Measurements from ENCODE around the gene SCARB1. TPM values are rescaled to one million over a fixed set of nuclear protein-coding genes. Genes with fewer than 3 reads are reported as not detected.
A peak's percentile ranks its signal among the peaks of the same experiment; 100 is the strongest.

Gene SCARB1
- total RNA-seq, 1 donor = 9.4 TPM

- no peaks in the 10 kb centered on the region for H3K36me3 ChIP-seq (ENCODE audit: insufficient read depth, low read length)
- TF ChIP-seq, protein P1, sequence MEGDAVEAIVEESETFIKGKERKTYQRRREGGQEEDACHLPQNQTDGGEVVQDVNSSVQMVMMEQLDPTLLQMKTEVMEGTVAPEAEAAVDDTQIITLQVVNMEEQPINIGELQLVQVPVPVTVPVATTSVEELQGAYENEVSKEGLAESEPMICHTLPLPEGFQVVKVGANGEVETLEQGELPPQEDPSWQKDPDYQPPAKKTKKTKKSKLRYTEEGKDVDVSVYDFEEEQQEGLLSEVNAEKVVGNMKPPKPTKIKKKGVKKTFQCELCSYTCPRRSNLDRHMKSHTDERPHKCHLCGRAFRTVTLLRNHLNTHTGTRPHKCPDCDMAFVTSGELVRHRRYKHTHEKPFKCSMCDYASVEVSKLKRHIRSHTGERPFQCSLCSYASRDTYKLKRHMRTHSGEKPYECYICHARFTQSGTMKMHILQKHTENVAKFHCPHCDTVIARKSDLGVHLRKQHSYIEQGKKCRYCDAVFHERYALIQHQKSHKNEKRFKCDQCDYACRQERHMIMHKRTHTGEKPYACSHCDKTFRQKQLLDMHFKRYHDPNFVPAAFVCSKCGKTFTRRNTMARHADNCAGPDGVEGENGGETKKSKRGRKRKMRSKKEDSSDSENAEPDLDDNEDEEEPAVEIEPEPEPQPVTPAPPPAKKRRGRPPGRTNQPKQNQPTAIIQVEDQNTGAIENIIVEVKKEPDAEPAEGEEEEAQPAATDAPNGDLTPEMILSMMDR (IDR thresholded peaks at IDR 0.05; ENCODE audit: extremely low read depth, low read depth, low read length) = no peak
- no peaks in the 10 kb centered on the region for H3K79me2 ChIP-seq (ENCODE audit: insufficient read depth, low read length)
- H4K20me1 ChIP-seq (ENCODE audit: insufficient read depth, low read length) = no peaks in the 10 kb centered on the region
- peak overlapping the region; percentile 62 for H3K27ac ChIP-seq (ENCODE audit: low read depth, low read length)
- H3K4me2 ChIP-seq (ENCODE audit: insufficient read depth, low read length) = no peak overlapping the region
- H2AFZ ChIP-seq (ENCODE audit: low read length) = peak overlapping the region; percentile 21
- no peak overlapping the region for H3K4me3 ChIP-seq (ENCODE audit: insufficient read depth, low read length)
- peaks cover 9% of the 10 kb centered on the region for H3K4me1 ChIP-seq (ENCODE audit: insufficient read depth, low read length)
- DNase-seq (ENCODE audit: insufficient read length, low spot score, missing footprints) = peak; percentile 88
- H3K9me3 ChIP-seq (ENCODE audit: low read depth, low read length) = no peaks in the 10 kb centered on the region
- H3K27me3 ChIP-seq (ENCODE audit: insufficient read depth, low read length) = no peaks in the 10 kb centered on the region
These were observed 131.2 kb downstream of the SCARB1 start for GRCh38 chr12:124732275-124733075.

DNA sequence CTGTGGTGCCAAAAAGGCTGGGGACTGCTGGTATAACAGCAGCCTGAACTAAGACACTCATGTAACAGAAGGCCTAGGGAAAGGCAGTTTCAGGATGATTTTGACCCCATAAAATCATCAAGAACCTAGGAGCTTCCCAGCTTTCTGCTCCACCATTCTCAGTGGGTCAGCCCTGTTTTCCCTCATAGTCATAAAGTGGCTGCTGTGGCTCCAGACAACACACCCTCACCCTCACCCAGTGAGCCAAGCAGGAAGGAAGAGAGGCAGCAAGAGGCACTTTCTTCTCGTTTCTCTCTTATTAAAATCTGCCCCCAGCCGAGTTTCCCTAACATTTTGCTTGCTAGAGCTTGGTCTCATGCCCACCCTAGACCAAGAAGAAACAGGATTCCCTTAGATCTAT is 131.8 kb downstream of the SCARB1 start:
- H3K79me2 ChIP-seq (ENCODE audit: insufficient read depth, low read length) = no peaks in the 10 kb centered on the region
- H3K4me3 ChIP-seq (ENCODE audit: insufficient read depth, low read length) = no peak overlapping the region
- H3K4me1 ChIP-seq (ENCODE audit: insufficient read depth, low read length) = peaks cover 13% of the 10 kb centered on the region
- TF ChIP-seq, protein P1 (IDR thresholded peaks at IDR 0.05; ENCODE audit: extremely low read depth, low read depth, low read length) = no peak
- H3K4me2 ChIP-seq (ENCODE audit: insufficient read depth, low read length) = no peak overlapping the region
- H4K20me1 ChIP-seq (ENCODE audit: insufficient read depth, low read length) = no peaks in the 10 kb centered on the region
- no peaks in the 10 kb centered on the region for H3K36me3 ChIP-seq (ENCODE audit: insufficient read depth, low read length)
- no peaks in the 10 kb centered on the region for H3K27me3 ChIP-seq (ENCODE audit: insufficient read depth, low read length)
- no peak overlapping the region for H2AFZ ChIP-seq (ENCODE audit: low read length)
- no peaks in the 10 kb centered on the region for H3K9me3 ChIP-seq (ENCODE audit: low read depth, low read length)
- H3K27ac ChIP-seq (ENCODE audit: low read depth, low read length) = peak overlapping the region; percentile 62
- DNase-seq (ENCODE audit: insufficient read length, low spot score, missing footprints) = no peak

- Histone ChIP-seq H4K20me1 (ENCODE audit: insufficient read depth, low read length) (no peaks in the 10 kb centered on the region), H3K27me3 (ENCODE audit: insufficient read depth, low read length) (no peaks in the 10 kb centered on the region), H3K4me2 (ENCODE audit: insufficient read depth, low read length) (no peak overlapping the region), H3K79me2 (ENCODE audit: insufficient read depth, low read length) (no peaks in the 10 kb centered on the region), H3K9me3 (ENCODE audit: low read depth, low read length) (no peaks in the 10 kb centered on the region), H3K4me3 (ENCODE audit: insufficient read depth, low read length) (no peak overlapping the region), H3K36me3 (ENCODE audit: insufficient read depth, low read length) (no peaks in the 10 kb centered on the region), H3K4me1 (ENCODE audit: insufficient read depth, low read length) (peaks cover 13% of the 10 kb centered on the region), H2AFZ (ENCODE audit: low read length) (no peak overlapping the region), H3K27ac (ENCODE audit: low read depth, low read length) (no peak overlapping the region)
- peak; percentile 77 for DNase-seq (ENCODE audit: insufficient read length, low spot score, missing footprints)
- TF ChIP-seq, protein P1 (IDR thresholded peaks at IDR 0.05; ENCODE audit: extremely low read depth, low read depth, low read length) = no peak
These were observed 133.2 kb downstream of the SCARB1 start for GRCh38 chr12:124730455-124730932.

- Histone ChIP-seq H2AFZ (ENCODE audit: low read length) (no peak overlapping the region), H3K4me2 (ENCODE audit: insufficient read depth, low read length) (no peak overlapping the region), H3K27me3 (ENCODE audit: insufficient read depth, low read length) (no peaks in the 10 kb centered on the region), H3K27ac (ENCODE audit: low read depth, low read length) (no peak overlapping the region), H4K20me1 (ENCODE audit: insufficient read depth, low read length) (no peaks in the 10 kb centered on the region), H3K79me2 (ENCODE audit: insufficient read depth, low read length) (no peaks in the 10 kb centered on the region), H3K36me3 (ENCODE audit: insufficient read depth, low read length) (no peaks in the 10 kb centered on the region), H3K4me3 (ENCODE audit: insufficient read depth, low read length) (no peak overlapping the region), H3K9me3 (ENCODE audit: low read depth, low read length) (no peaks in the 10 kb centered on the region), H3K4me1 (ENCODE audit: insufficient read depth, low read length) (peaks cover 13% of the 10 kb centered on the region)
- TF ChIP-seq, protein P1 (IDR thresholded peaks at IDR 0.05; ENCODE audit: extremely low read depth, low read depth, low read length) = no peak
- no peak for DNase-seq (ENCODE audit: insufficient read length, low spot score, missing footprints)
These were observed 135.7 kb downstream of the SCARB1 start for GRCh38 chr12:124727922-124728321.

Measured in osteoblast (primary cell).